Left lung (tissue), 10 donors: ENCODE data around the gene FAM241A. TPM values are rescaled to one million over a fixed set of nuclear protein-coding genes. Genes with fewer than 3 reads are reported as not detected.

Source experiments
- ATAC-seq: fragments of 200-7000 bp; cut with Tn5 transposase; one replicate; pipeline ENCODE4 v1.9.1; 2020; ENCODE audit warnings: moderate library complexity
- DNase-seq, 4 donors: peaks; one replicate each; pipeline ENCODE4 v3.0.0-alpha.2; 2013 to 2020
- H3K27ac ChIP-seq, 2 donors: fragments of 200-600 bp; sonication (generic) in 1 of 2; one replicate each; pipeline versions ENCODE4 v1.5.0 to v1.8.0; 2020 to 2021
- H3K27me3 ChIP-seq, 2 donors: fragments of 200-600 bp; sonication (generic) in 1 of 2; one replicate each; pipeline versions ENCODE4 v1.5.0 to v1.8.0; 2020 to 2021
- H3K36me3 ChIP-seq, 2 donors: fragments of 200-600 bp; sonication (generic) in 1 of 2; one replicate each; pipeline versions ENCODE4 v1.5.0 to v1.8.0; 2020 to 2021
- H3K4me1 ChIP-seq, 2 donors: fragments of 200-600 bp; one replicate each; pipeline ENCODE4 v1.8.0; 2021
- H3K4me3 ChIP-seq, 2 donors: fragments of 200-600 bp; sonication (generic) in 1 of 2; one replicate each; pipeline versions ENCODE4 v1.5.0 to v1.8.0; 2020 to 2021; ENCODE audit warnings: mild to moderate bottlenecking in 1 of 2
- H3K9me3 ChIP-seq, 2 donors: fragments of 200-600 bp; sonication (generic) in 1 of 2; one replicate each; pipeline versions ENCODE4 v1.5.0 to v1.8.0; 2020 to 2021
- intact Hi-C, 2 donors: fragments of 100-400 bp; cut with DNase I; formaldehyde crosslinking; loops; one replicate each; pipeline versions ENCODE4 v1.11.2 to v1.14.2; 2022
- polyA plus RNA-seq, 6 donors: library from polyadenylated mRNA; unstranded; fragments of 120-200 nt; gene quantifications; one replicate each; pipeline ENCODE4 v1.2.1, GENCODE V29; 2013; ENCODE audit not compliant: insufficient read length in 6 of 6
- total RNA-seq, 2 donors: library from RNA; stranded (reverse); fragmentation: NEBNext Ultra II Directional; extraction: Animal tissue kit (Norgen Biotek cat#: 25700); gene quantifications; one replicate each; pipeline ENCODE4 v1.2.1, GENCODE V29; 2021
- TF ChIP-seq, protein P1 (sequence below), 2 donors: fragments of 200-600 bp; sonication (generic) in 1 of 2; IDR thresholded peaks; one replicate each; pipeline versions ENCODE4 v1.5.0 to v1.8.0; 2021; ENCODE audit warnings: antibody characterized with exemption in 2 of 2
- donor health status: DM: no; HTN: yes; CAD: no.
- donor health status: DM: no; HTN: no; CAD: no.

The FAM241A gene
- total and polyA plus RNA-seq, 8 donors: 2.6 to 5.0 (median 3.0) TPM

DNA sequence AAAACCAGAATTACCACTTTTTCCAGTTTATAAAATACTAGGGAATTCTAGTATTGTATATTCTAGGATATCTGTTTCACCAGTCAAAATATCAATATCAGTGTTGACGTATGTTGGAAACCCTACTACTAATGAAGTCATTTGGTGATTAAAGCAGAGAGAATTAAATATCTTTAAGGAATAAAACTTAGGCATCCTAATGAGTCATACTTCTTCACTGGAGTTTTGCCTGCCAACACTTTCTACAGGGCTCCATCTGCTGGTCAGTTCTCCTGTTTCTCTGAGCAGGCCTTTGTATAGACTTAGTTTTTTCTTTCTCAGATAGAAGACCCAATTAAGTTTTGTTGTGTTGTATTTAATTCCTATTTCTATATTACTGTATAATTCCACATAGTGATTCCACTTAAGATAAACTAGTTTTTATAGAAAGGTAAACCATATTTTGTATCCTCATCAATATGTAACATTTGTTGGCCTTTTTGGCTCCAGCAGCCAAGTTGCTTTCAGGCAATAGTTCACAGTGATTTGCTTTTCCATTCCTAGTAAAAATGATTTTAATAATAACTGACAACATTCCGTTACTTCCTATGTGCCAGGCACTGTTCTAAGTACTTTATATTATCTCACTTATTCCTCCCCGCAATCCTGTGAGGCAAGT is 89.8 kb downstream of the FAM241A start:
- intact Hi-C loops: loop anchor here in 1 of 2 donors (5.0 kb wide), 1 partner anchor 138 kb away; no protein-coding TSS in a partner anchor
- Histone ChIP-seq H3K4me1 (peaks cover 0 to 25% of the 10 kb centered on the region in 2 donors), H3K27ac (no peak overlapping the region), H3K9me3 (no peaks in the 10 kb centered on the region), H3K4me3 (no peak overlapping the region), H3K27me3 (no peaks in the 10 kb centered on the region), H3K36me3 (no peaks in the 10 kb centered on the region)
- ATAC-seq: no peak
- TF ChIP-seq, protein P1, sequence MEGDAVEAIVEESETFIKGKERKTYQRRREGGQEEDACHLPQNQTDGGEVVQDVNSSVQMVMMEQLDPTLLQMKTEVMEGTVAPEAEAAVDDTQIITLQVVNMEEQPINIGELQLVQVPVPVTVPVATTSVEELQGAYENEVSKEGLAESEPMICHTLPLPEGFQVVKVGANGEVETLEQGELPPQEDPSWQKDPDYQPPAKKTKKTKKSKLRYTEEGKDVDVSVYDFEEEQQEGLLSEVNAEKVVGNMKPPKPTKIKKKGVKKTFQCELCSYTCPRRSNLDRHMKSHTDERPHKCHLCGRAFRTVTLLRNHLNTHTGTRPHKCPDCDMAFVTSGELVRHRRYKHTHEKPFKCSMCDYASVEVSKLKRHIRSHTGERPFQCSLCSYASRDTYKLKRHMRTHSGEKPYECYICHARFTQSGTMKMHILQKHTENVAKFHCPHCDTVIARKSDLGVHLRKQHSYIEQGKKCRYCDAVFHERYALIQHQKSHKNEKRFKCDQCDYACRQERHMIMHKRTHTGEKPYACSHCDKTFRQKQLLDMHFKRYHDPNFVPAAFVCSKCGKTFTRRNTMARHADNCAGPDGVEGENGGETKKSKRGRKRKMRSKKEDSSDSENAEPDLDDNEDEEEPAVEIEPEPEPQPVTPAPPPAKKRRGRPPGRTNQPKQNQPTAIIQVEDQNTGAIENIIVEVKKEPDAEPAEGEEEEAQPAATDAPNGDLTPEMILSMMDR (IDR thresholded peaks at IDR 0.05): peak; percentile 74 to 76
- DNase-seq: peak in 3 of 4 donors; percentile 52 to 73 (median 53)

- Histone ChIP-seq H3K9me3 (no peaks in the 10 kb centered on the region), H3K27me3 (no peaks in the 10 kb centered on the region), H3K36me3 (no peaks in the 10 kb centered on the region), H3K4me1 (peaks cover 0 to 19% of the 10 kb centered on the region in 2 donors), H3K4me3 (no peak overlapping the region), H3K27ac (no peak overlapping the region)
- DNase-seq: no peak
- TF ChIP-seq, protein P1 (IDR thresholded peaks at IDR 0.05): no peak
- ATAC-seq: no peak
- intact Hi-C loops: loop anchor here in 1 of 2 donors (5.0 kb wide), 1 partner anchor 139 kb away; no protein-coding TSS in a partner anchor
Measured at GRCh38 chr4:112236040-112236439, 90.8 kb downstream of the FAM241A start.

- DNase-seq: no peak
- no peaks in the 10 kb centered on the region for H3K9me3 ChIP-seq
- intact Hi-C loops: loop anchor here in 1 of 2 donors (5.0 kb wide), 1 partner anchor 142 kb away; no protein-coding TSS in a partner anchor
- H3K36me3 ChIP-seq: no peaks in the 10 kb centered on the region
- no peaks in the 10 kb centered on the region for H3K27me3 ChIP-seq
- no peak overlapping the region for H3K4me3 ChIP-seq
- TF ChIP-seq, protein P1 (IDR thresholded peaks at IDR 0.05): no peak
- H3K4me1 ChIP-seq: peaks cover 0 to 4% of the 10 kb centered on the region in 2 donors
- ATAC-seq: no peak
- H3K27ac ChIP-seq: no peak overlapping the region
Measured at GRCh38 chr4:112238833-112239232, 93.6 kb downstream of the FAM241A start.

Other genes starting within 250 kb of the FAM241A start
- gene AP1AR, start 86.3 kb downstream of the FAM241A start, total RNA-seq: 10 to 100 TPM; 15.8 to 20.0 TPM
- gene AP1AR, start 86.3 kb downstream of the FAM241A start, polyA plus RNA-seq: 10 to 100 TPM; 29.0 to 34.9 (median 31.7) TPM
- gene TIFA, start 140.4 kb downstream of the FAM241A start, total RNA-seq: 10 to 100 TPM; 12.7 to 18.8 TPM
- gene TIFA, start 140.4 kb downstream of the FAM241A start, polyA plus RNA-seq: 10 to 100 TPM; 13.5 to 18.6 (median 14.2) TPM
- 10 to 100 TPM; 21.3 to 38.5 TPM for gene ALPK1, start 151.9 kb downstream of the FAM241A start, total RNA-seq
- gene ALPK1, start 151.9 kb downstream of the FAM241A start, polyA plus RNA-seq: 10 to 100 TPM; 16.3 to 27.2 (median 22.0) TPM